ENCODE data around the gene SLC9A6. TPM values are rescaled to one million over a fixed set of nuclear protein-coding genes. Genes with fewer than 3 reads are reported as not detected.
A peak's percentile ranks its signal among the peaks of the same experiment; 100 is the strongest.

SLC9A6 gene
- total RNA-seq, 1 donor from 2014 or later: 18.0 TPM

DNA sequence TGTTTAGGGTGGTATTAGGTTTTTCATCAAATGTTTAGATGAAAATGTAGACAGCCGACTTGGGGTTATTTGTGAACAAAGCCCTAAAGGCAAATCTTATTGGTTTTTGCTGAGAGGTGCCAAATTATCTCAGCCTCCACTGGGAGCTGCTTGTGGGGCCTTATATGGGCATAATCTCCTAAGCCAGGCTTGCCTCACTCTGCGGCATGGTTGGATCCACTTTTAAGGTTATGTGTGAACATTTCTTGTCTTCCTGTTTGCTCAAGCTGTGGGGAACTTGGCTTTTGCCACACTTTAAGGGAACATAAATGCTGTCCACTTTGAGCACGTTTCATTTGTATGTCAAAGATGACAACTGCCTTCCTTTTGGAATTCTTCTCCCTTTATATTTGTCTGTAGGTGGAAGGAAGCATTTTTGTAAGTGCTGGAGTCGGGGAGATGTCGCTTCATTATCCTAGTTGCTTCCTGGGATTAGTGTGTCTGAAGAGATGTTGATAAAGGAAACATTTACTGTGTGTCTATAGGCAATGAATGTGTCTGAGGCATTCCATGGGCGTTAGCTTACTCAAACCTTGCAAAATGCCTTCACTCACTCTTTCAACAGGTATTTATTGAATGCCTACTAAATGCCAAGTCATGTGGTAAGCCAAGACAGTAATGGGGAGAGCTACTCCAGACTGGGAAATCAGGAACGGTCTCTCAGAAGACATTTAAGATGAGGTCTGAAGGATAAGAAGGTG lies 78.3 kb downstream of the SLC9A6 start:
- peak overlapping the region; percentile 5 for H3K4me3 Mint-ChIP-seq (ENCODE audit: unreplicated experiment)
- H3K27me3 Mint-ChIP-seq (ENCODE audit: unreplicated experiment): no peaks in the 10 kb centered on the region
- no peaks in the 10 kb centered on the region for H3K36me3 Mint-ChIP-seq (ENCODE audit: unreplicated experiment)
- DNase-seq (ENCODE audit: extremely low spot score, unreplicated experiment): no peak
- H3K9me3 Mint-ChIP-seq (ENCODE audit: unreplicated experiment): no peaks in the 10 kb centered on the region
- TF ChIP-seq, protein P1, sequence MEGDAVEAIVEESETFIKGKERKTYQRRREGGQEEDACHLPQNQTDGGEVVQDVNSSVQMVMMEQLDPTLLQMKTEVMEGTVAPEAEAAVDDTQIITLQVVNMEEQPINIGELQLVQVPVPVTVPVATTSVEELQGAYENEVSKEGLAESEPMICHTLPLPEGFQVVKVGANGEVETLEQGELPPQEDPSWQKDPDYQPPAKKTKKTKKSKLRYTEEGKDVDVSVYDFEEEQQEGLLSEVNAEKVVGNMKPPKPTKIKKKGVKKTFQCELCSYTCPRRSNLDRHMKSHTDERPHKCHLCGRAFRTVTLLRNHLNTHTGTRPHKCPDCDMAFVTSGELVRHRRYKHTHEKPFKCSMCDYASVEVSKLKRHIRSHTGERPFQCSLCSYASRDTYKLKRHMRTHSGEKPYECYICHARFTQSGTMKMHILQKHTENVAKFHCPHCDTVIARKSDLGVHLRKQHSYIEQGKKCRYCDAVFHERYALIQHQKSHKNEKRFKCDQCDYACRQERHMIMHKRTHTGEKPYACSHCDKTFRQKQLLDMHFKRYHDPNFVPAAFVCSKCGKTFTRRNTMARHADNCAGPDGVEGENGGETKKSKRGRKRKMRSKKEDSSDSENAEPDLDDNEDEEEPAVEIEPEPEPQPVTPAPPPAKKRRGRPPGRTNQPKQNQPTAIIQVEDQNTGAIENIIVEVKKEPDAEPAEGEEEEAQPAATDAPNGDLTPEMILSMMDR (IDR thresholded peaks at IDR 0.05): no peak
- peak overlapping the region; percentile 89 for H3K27ac Mint-ChIP-seq (ENCODE audit: unreplicated experiment)
- H3K4me1 Mint-ChIP-seq (ENCODE audit: unreplicated experiment): peaks cover 55% of the 10 kb centered on the region

DNA sequence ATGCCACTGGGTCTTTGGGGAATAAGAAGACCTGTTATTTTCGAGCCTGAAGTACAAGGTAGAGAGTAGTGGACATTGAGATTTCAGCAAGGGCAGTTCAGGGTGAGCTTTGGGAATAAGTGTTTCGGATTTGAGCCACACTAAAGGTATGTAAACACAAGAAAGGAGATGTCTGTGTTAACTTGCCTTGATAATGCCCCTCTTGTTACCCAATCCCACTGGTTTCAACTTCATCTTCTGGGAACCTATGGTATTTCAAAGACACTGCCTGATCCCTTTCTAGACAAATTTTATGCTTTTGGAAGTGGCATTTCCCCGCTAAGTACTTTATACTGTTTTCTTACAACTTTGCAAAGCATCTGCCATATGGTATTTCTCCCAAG lies 79.4 kb downstream of the SLC9A6 start:
- Mint-ChIP-seq H3K9me3 (ENCODE audit: unreplicated experiment) (peaks cover 4% of the 10 kb centered on the region), H3K4me3 (ENCODE audit: unreplicated experiment) (no peak overlapping the region), H3K27ac (ENCODE audit: unreplicated experiment) (peak overlapping the region; percentile 89)

DNA sequence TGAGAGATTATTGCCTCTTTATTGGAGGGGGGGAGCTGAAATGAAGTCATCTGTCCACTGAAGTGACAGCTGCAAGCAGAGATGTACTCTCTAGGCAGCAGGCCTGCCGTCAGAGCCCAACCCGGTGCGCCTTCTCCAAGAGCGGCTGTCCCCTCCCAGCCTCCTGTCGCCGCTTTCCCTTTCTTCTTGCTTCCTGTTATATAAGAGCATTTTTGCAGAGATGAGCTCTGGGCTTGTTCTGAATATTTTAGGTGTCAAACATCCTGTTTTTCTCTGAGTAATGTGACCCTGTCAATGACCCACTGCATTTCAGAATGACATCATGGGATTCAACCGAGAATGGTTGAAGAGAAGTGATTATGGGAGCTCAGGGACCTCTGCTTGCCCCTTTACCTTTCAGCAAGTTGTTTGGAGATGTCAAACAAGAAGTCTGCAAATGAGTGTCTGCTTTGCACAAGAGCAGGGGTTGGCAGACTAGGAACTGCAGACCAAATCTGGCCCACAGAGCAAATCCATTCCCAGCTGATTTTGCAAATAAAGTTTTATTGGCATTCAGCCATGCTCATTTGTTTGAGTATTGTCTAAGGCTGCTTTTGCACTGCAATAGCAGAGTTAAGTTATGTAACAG lies 79.9 kb downstream of the SLC9A6 start:
- H3K9me3 Mint-ChIP-seq (ENCODE audit: unreplicated experiment): peaks cover 4% of the 10 kb centered on the region
- peaks cover 46% of the 10 kb centered on the region for H3K4me1 Mint-ChIP-seq (ENCODE audit: unreplicated experiment)
- no peaks in the 10 kb centered on the region for H3K27me3 Mint-ChIP-seq (ENCODE audit: unreplicated experiment)
- H3K27ac Mint-ChIP-seq (ENCODE audit: unreplicated experiment): peak overlapping the region; percentile 89
- no peak for DNase-seq (ENCODE audit: extremely low spot score, unreplicated experiment)
- no peaks in the 10 kb centered on the region for H3K36me3 Mint-ChIP-seq (ENCODE audit: unreplicated experiment)
- TF ChIP-seq, protein P1 (IDR thresholded peaks at IDR 0.05): no peak
- no peak overlapping the region for H3K4me3 Mint-ChIP-seq (ENCODE audit: unreplicated experiment)

More for the DNA sequence above, 79.4 kb downstream of the SLC9A6 start:
- DNase-seq (ENCODE audit: extremely low spot score, unreplicated experiment): no peak
- TF ChIP-seq, protein P1 (IDR thresholded peaks at IDR 0.05): no peak
- no peaks in the 10 kb centered on the region for H3K36me3 Mint-ChIP-seq (ENCODE audit: unreplicated experiment)
- peaks cover 47% of the 10 kb centered on the region for H3K4me1 Mint-ChIP-seq (ENCODE audit: unreplicated experiment)
- no peaks in the 10 kb centered on the region for H3K27me3 Mint-ChIP-seq (ENCODE audit: unreplicated experiment)

DNA sequence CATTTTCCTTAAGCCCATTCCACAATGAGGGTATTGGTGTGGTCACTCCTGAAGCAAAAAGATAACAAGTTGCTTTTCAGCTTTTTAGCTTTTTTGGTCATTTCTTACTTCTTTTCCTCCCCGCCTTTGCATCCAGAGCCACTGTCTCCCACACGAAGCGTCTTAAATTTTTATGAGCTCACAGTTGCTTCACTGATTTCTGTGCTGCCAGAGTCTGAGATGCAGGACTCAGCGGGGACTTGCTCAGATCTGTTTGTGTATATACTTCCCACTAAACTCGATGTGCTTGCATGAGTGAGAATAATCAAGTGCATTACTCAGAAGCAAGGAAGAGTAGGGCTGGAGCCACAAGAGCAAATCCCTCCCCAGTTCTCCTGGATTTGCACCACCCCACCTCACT lies 81.9 kb downstream of the SLC9A6 start:
- no peak for DNase-seq (ENCODE audit: extremely low spot score, unreplicated experiment)
- H3K4me3 Mint-ChIP-seq (ENCODE audit: unreplicated experiment): no peak overlapping the region
- TF ChIP-seq, protein P1 (IDR thresholded peaks at IDR 0.05): no peak
- no peaks in the 10 kb centered on the region for H3K36me3 Mint-ChIP-seq (ENCODE audit: unreplicated experiment)
- H3K9me3 Mint-ChIP-seq (ENCODE audit: unreplicated experiment): peaks cover 4% of the 10 kb centered on the region
- peaks cover 48% of the 10 kb centered on the region for H3K4me1 Mint-ChIP-seq (ENCODE audit: unreplicated experiment)
- no peaks in the 10 kb centered on the region for H3K27me3 Mint-ChIP-seq (ENCODE audit: unreplicated experiment)
- H3K27ac Mint-ChIP-seq (ENCODE audit: unreplicated experiment): no peak overlapping the region

DNA sequence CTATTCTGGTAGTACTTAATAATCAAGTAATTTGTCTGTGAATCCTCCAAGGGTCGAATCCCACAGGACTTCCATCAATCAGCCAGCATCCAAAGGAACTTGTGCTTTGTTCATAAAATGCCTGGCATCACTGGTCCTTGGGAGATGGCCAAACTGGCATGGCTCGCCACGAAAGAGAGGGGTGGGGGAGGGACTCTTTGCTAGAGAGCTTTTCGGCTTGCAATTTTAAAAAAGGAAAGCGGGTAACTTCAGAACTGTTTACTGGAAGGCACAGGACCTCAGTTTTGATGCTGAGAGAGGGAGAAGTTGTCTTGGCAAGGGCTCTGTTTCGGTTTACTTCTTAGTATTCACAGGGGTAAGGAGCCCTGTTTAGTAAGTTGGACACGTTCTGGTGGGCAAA lies 82.7 kb downstream of the SLC9A6 start:
- TF ChIP-seq, protein P1 (IDR thresholded peaks at IDR 0.05): no peak
- H3K4me3 Mint-ChIP-seq (ENCODE audit: unreplicated experiment): no peak overlapping the region
- peaks cover 39% of the 10 kb centered on the region for H3K4me1 Mint-ChIP-seq (ENCODE audit: unreplicated experiment)
- H3K27me3 Mint-ChIP-seq (ENCODE audit: unreplicated experiment): no peaks in the 10 kb centered on the region
- DNase-seq (ENCODE audit: extremely low spot score, unreplicated experiment): no peak
- H3K27ac Mint-ChIP-seq (ENCODE audit: unreplicated experiment): peak overlapping the region; percentile 8
- H3K9me3 Mint-ChIP-seq (ENCODE audit: unreplicated experiment): peaks cover 8% of the 10 kb centered on the region
- H3K36me3 Mint-ChIP-seq (ENCODE audit: unreplicated experiment): no peaks in the 10 kb centered on the region
